OCI-LY1 (cell line): ENCODE data around the gene VEPH1.

Source experiments
- EZH2 ChIP-seq: fragments of 200-600 bp; sonication (generic), shearing (Covaris generic); IDR thresholded peaks from 2 replicates; pipeline ENCODE4 v1.8.0; 2017; ENCODE audit warnings: borderline replicate concordance, mixed run types, mild to moderate bottlenecking, antibody characterized with exemption, low read length, moderate library complexity, mixed read lengths
- TF ChIP-seq, protein P1 (sequence below): fragments of 200-600 bp; sonication (generic), shearing (Covaris generic); IDR thresholded peaks from 2 replicates; pipeline ENCODE4 v1.5.1; 2017; ENCODE audit warnings: mild to moderate bottlenecking, antibody characterized with exemption, low read length, moderate library complexity, mixed read lengths

DNA sequence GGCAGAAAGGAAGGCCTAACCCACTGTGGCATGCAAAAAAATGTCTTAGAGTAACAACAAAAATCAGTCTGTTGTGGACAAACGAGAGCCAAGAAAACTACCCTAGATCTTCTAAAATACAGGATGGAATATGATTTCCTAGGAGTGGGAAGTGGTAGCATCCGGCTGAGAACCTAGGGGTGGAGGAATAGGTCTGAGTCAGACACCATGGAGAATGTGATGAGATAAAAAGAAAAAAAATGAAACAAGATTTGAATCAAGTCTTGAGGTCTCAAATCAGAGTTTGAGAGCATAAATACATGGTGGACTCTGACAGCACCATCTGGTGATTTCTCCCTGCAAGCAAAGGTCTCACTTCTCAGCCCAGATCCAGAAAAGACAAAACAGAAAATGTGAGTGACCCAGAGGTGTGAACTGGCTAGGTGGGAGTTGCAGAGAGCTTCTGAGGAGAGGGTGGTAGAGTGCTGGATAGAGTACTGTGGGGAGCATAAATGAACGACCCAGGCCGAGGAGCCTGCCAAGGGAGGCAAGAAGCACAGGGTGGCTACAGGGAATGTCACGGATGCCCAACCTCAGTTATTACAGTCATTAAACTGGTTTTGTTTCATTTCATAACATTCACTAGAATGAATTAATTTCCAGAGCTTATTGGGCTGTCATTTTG, 27.6 kb upstream of the VEPH1 start:
- TF ChIP-seq, protein P1, sequence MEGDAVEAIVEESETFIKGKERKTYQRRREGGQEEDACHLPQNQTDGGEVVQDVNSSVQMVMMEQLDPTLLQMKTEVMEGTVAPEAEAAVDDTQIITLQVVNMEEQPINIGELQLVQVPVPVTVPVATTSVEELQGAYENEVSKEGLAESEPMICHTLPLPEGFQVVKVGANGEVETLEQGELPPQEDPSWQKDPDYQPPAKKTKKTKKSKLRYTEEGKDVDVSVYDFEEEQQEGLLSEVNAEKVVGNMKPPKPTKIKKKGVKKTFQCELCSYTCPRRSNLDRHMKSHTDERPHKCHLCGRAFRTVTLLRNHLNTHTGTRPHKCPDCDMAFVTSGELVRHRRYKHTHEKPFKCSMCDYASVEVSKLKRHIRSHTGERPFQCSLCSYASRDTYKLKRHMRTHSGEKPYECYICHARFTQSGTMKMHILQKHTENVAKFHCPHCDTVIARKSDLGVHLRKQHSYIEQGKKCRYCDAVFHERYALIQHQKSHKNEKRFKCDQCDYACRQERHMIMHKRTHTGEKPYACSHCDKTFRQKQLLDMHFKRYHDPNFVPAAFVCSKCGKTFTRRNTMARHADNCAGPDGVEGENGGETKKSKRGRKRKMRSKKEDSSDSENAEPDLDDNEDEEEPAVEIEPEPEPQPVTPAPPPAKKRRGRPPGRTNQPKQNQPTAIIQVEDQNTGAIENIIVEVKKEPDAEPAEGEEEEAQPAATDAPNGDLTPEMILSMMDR: no peak
- TF ChIP-seq EZH2: no peak
